NCI-H1048 (cell line): ENCODE results near the gene LHFPL5.

Experiments used
- DNase-seq: peaks from one replicate; lab custom pipeline; 2025; lab: John Stamatoyannopoulos, UW

The LHFPL5 gene

GRCh38 chr6:35857853-35858252 is 52.7 kb downstream of the LHFPL5 start:
- DNase-seq = no peak

- DNase-seq = no peak
Measured at GRCh38 chr6:35859367-35859766, 54.2 kb downstream of the LHFPL5 start.
